Testis (tissue), 3 donors: ENCODE results near the gene FAM229B. TPM values are rescaled to one million over a fixed set of nuclear protein-coding genes. Genes with fewer than 3 reads are reported as not detected.

Experiments
- DNase-seq: peaks from one replicate; pipeline ENCODE4 v3.0.0-alpha.2; 2019
- H3K27ac ChIP-seq, 2 donors: fragments of 200-600 bp; sonication (generic); one replicate each; pipeline ENCODE4 v1.5.1; 2019
- H3K27me3 ChIP-seq: fragments of 200-600 bp; sonication (generic); one replicate; pipeline ENCODE4 v1.5.1; 2019
- H3K36me3 ChIP-seq: fragments of 200-600 bp; sonication (generic); one replicate; pipeline ENCODE4 v1.5.1; 2017; ENCODE audit warnings: low read depth; ENCODE audit errors: missing control alignments
- H3K4me1 ChIP-seq: fragments of 200-600 bp; sonication (generic); one replicate; pipeline ENCODE4 v1.5.1; 2019
- H3K4me3 ChIP-seq, 2 donors: fragments of 200-600 bp; sonication (generic); one replicate each; pipeline ENCODE4 v1.5.1; 2017 to 2019
- H3K9me3 ChIP-seq: fragments of 200-600 bp; sonication (generic); one replicate; pipeline ENCODE4 v1.5.1; 2017
- POLR2A ChIP-seq: fragments of 450-650 bp; IDR thresholded peaks from one replicate; pipeline ENCODE4 v1.6.1; 2017; ENCODE audit warnings: antibody characterized with exemption, mild to moderate bottlenecking, moderate library complexity
- WGBS, 2 donors: methylation state at CpG; one replicate each; pipeline ENCODE4 v1.1.5; 2018; 5-methylcytosine and 5-hydroxymethylcytosine counted together
- intact Hi-C: fragments of 100-400 bp; cut with DNase I; formaldehyde crosslinking; loops from one replicate; pipeline ENCODE4 v1.15.1; 2023; ENCODE audit warnings: low total_unique reads
- polyA plus RNA-seq: library from polyadenylated mRNA; stranded (reverse); fragments of 350-450 nt; fragmentation: Illumina TruSeq; extraction: RNeasy Lipid Tissue Mini Kit (QIAGEN cat#74804); gene quantifications from one replicate; pipeline ENCODE4 v1.2.3, GENCODE V29; 2014; ENCODE audit warnings: low read depth, low replicate concordance; ENCODE audit not compliant: insufficient read depth
- total RNA-seq, 2 donors: library from RNA; depleted of rRNA; stranded (reverse); fragments of >200 nt; gene quantifications; one replicate each; pipeline ENCODE4 v1.2.3, GENCODE V29; 2016
- TF ChIP-seq, protein P1 (sequence below), 3 experiments: fragments of 450-650 bp in 2 of 3; fragments of 200-600 bp in 1 of 3; sonication (generic) in 1 of 3; IDR thresholded peaks; one replicate each; pipeline ENCODE4 v1.5.1; 2016 to 2019; ENCODE audit warnings: antibody characterized with exemption in 3 of 3, mild to moderate bottlenecking in 2 of 3, moderate library complexity in 1 of 3

FAM229B gene
- total and polyA plus RNA-seq, 3 donors from 2014 or later = 111 to 724 (median 202) TPM

DNA sequence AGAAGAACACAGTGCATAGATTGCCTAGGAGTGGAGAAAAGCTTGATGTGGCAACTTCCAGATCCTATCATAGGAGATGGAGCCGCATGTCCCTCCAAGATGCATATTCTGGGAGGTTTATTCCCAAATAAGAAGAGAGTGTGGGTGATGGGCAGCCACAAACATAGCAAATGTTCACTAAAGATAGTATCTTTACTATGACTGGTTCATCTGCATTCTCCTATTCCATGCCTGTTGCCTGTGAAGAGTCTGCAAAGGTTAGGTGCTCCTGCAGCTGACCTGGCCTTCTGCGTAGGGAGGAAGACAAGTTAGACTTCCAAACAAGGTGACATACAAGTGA, 48.0 kb upstream of the FAM229B start:
- Histone ChIP-seq H3K4me3 (no peak overlapping the region), H3K27me3 (no peaks in the 10 kb centered on the region), H3K9me3 (no peaks in the 10 kb centered on the region), H3K27ac (no peak overlapping the region), H3K36me3 (no peaks in the 10 kb centered on the region), H3K4me1 (no peaks in the 10 kb centered on the region)
- intact Hi-C loops = no loop called here
- no peak for DNase-seq
- no peak for TF ChIP-seq POLR2A
- TF ChIP-seq, protein P1, sequence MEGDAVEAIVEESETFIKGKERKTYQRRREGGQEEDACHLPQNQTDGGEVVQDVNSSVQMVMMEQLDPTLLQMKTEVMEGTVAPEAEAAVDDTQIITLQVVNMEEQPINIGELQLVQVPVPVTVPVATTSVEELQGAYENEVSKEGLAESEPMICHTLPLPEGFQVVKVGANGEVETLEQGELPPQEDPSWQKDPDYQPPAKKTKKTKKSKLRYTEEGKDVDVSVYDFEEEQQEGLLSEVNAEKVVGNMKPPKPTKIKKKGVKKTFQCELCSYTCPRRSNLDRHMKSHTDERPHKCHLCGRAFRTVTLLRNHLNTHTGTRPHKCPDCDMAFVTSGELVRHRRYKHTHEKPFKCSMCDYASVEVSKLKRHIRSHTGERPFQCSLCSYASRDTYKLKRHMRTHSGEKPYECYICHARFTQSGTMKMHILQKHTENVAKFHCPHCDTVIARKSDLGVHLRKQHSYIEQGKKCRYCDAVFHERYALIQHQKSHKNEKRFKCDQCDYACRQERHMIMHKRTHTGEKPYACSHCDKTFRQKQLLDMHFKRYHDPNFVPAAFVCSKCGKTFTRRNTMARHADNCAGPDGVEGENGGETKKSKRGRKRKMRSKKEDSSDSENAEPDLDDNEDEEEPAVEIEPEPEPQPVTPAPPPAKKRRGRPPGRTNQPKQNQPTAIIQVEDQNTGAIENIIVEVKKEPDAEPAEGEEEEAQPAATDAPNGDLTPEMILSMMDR (IDR thresholded peaks at IDR 0.05) = no peak
- WGBS, 2 donors = 38 to 55% methylated on average over 2 of the region's 2 CpGs

DNA sequence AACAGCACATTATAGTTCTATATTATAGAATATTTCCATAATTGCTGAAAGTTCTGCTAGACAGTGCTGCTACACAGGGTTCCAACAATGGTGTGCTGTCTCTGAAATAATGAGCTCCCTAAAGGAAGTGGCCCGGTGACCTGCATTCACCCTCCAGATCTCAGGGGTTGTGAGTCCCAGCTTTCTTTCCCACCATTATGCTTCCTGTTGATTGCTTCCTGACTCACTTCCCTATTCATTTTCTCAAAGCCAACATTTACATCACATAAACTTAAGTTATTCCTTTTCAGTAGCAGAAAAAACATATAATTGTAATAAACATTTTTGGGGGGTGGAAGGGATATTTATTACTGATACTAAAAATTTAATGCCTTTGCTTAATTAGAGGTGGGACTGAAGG, 46.4 kb upstream of the FAM229B start:
- H3K27ac ChIP-seq = no peak overlapping the region
- intact Hi-C loops = loop anchor here (5.0 to 10.0 kb wide), 3 partner anchors 169 to 786 kb away; partner anchors contain the start of gene FYN
- no peaks in the 10 kb centered on the region for H3K9me3 ChIP-seq
- DNase-seq = no peak
- no peaks in the 10 kb centered on the region for H3K27me3 ChIP-seq
- 75 to 79% methylated on average over 1 of the region's 1 CpG for WGBS, 2 donors
- no peaks in the 10 kb centered on the region for H3K36me3 ChIP-seq
- H3K4me1 ChIP-seq = no peaks in the 10 kb centered on the region
- H3K4me3 ChIP-seq = no peak overlapping the region
- no peak for TF ChIP-seq POLR2A
- TF ChIP-seq, protein P1 (IDR thresholded peaks at IDR 0.05) = no peak

DNA sequence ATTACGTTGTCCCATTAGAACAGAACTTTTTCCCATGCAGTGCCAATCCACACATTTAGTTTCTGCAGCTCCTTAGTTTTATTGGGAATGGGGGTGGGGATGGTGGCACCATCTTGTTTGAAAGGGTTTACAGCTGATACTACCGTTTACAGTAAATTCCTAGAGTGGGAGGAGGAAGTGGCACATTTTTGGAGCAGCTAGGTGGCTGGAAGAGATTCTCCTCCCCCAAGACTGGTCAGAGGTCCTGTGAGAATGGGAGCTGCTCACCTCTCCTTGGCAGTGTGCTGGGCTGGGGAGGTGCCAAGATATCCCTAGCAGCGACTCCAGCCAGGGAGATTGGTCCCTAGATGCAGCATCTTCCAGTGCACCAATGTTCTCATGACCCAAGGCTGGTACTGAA, 45.9 kb upstream of the FAM229B start:
- WGBS, 2 donors = 67 to 83% methylated on average over 3 of the region's 3 CpGs
- intact Hi-C loops = loop anchor here (5.0 to 10.0 kb wide), 3 partner anchors 169 to 787 kb away; partner anchors contain the start of gene FYN

DNA sequence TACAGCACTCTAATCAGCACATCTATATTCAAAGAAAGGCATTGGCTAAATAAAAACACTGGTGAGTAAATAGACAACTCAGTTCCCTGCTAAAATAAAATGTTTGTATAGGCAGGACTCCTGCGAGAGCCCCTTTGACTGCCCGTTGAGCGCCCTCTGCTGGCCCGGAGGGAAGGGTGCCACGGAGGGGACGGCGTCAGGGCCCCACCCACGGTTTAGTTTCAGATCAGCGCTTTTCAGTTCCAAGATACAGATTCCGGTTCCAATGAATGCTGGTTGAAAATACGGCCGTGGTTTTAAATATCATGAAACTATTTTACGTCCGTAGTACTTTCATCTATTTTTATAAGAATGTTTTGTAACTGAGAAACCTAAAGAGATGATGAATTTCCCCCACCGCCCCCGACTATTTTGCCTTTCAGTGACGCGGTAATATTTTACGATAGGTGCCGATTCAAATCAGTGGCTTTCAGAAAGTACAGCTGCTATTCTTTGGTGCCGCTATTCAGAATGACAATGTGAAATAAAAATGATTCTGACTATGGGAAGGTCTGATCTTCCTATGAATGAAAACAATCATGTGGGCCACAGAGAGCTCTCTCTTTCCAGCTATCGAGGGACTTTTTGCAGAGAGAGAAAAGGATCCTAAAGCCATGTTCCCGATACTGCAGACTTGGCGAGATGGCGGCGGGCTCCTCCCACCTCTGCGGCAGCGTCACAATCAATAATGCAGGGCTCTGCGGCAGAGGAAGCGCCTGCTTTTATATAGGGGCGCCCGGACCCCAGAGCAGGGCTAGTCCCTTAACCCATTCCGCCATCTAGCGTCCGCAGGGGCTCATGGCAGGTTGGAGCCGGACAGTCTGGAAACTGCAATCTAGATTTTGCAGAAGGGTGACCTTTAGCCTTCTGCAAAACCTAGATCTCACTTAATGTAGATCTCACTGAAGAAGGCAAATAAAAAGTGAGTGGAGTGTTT, 44.1 kb upstream of the FAM229B start:
- peak overlapping the region; percentile 54 to 65 for H3K4me3 ChIP-seq
- TF ChIP-seq, protein P1 (IDR thresholded peaks at IDR 0.05) = peak; percentile 90 to 91 (median 90)
- TF ChIP-seq POLR2A = no peak
- DNase-seq = peak; percentile 92
- WGBS, 2 donors = 0% methylated on average over 26 to 36 of the region's 36 CpGs
- no peaks in the 10 kb centered on the region for H3K27me3 ChIP-seq
- no peaks in the 10 kb centered on the region for H3K9me3 ChIP-seq
- intact Hi-C loops = loop anchor here (5.0 to 10.0 kb wide), 3 partner anchors 171 to 789 kb away; partner anchors contain the start of gene FYN
- H3K36me3 ChIP-seq = no peaks in the 10 kb centered on the region
- peak overlapping the region; percentile 77 to 80 for H3K27ac ChIP-seq
- no peaks in the 10 kb centered on the region for H3K4me1 ChIP-seq

More for the DNA sequence above, 45.9 kb upstream of the FAM229B start:
- Histone ChIP-seq H3K4me1 (no peaks in the 10 kb centered on the region), H3K9me3 (no peaks in the 10 kb centered on the region), H3K27me3 (no peaks in the 10 kb centered on the region), H3K4me3 (no peak overlapping the region), H3K36me3 (no peaks in the 10 kb centered on the region), H3K27ac (no peak overlapping the region)
- DNase-seq = no peak
- TF ChIP-seq, protein P1 (IDR thresholded peaks at IDR 0.05) = no peak
- no peak for TF ChIP-seq POLR2A
